ENCODE data around the gene PLEKHA7.

The PLEKHA7 gene

GRCh38 chr11:16856022-16856471 is 158.2 kb downstream of the PLEKHA7 start:
- Histone ChIP-seq H3K4me3 (ENCODE audit: low read depth, low read length) (no peak overlapping the region), H3K36me3 (no peaks in the 10 kb centered on the region), H3K9me3 (no peaks in the 10 kb centered on the region), H3K4me1 (no peaks in the 10 kb centered on the region), H3K27me3 (no peaks in the 10 kb centered on the region)
- TF ChIP-seq CTCF (IDR thresholded peaks at IDR 0.05; ENCODE audit: low read depth, low read length), result no peak
- no peak for DNase-seq

- no peak for DNase-seq
- Histone ChIP-seq H3K4me1 (no peaks in the 10 kb centered on the region), H3K4me3 (ENCODE audit: low read depth, low read length) (no peak overlapping the region), H3K9me3 (no peaks in the 10 kb centered on the region), H3K27me3 (no peaks in the 10 kb centered on the region), H3K36me3 (no peaks in the 10 kb centered on the region)
- no peak for TF ChIP-seq CTCF (IDR thresholded peaks at IDR 0.05; ENCODE audit: low read depth, low read length)
Measured at GRCh38 chr11:16854979-16855378, 159.2 kb downstream of the PLEKHA7 start.

GRCh38 chr11:16853859-16854258 is 160.4 kb downstream of the PLEKHA7 start:
- Histone ChIP-seq H3K27me3 (no peaks in the 10 kb centered on the region), H3K4me1 (no peaks in the 10 kb centered on the region), H3K36me3 (no peaks in the 10 kb centered on the region), H3K4me3 (ENCODE audit: low read depth, low read length) (no peak overlapping the region), H3K9me3 (no peaks in the 10 kb centered on the region)
- TF ChIP-seq CTCF (IDR thresholded peaks at IDR 0.05; ENCODE audit: low read depth, low read length), result no peak
- no peak for DNase-seq

GRCh38 chr11:16853266-16853665 is 160.9 kb downstream of the PLEKHA7 start:
- no peak for DNase-seq
- TF ChIP-seq CTCF (IDR thresholded peaks at IDR 0.05; ENCODE audit: low read depth, low read length), result no peak
- Histone ChIP-seq H3K4me1 (no peaks in the 10 kb centered on the region), H3K9me3 (no peaks in the 10 kb centered on the region), H3K36me3 (no peaks in the 10 kb centered on the region), H3K27me3 (no peaks in the 10 kb centered on the region), H3K4me3 (ENCODE audit: low read depth, low read length) (no peak overlapping the region)

GRCh38 chr11:16846305-16846704 is 167.9 kb downstream of the PLEKHA7 start:
- Histone ChIP-seq H3K4me3 (ENCODE audit: low read depth, low read length) (no peak overlapping the region), H3K4me1 (no peaks in the 10 kb centered on the region), H3K27me3 (no peaks in the 10 kb centered on the region), H3K9me3 (no peaks in the 10 kb centered on the region), H3K36me3 (no peaks in the 10 kb centered on the region)
- TF ChIP-seq CTCF (IDR thresholded peaks at IDR 0.05; ENCODE audit: low read depth, low read length), result no peak
- DNase-seq, result no peak

GRCh38 chr11:16844268-16844771 is 169.9 kb downstream of the PLEKHA7 start:
- H3K4me1 ChIP-seq, result no peaks in the 10 kb centered on the region
- H3K9me3 ChIP-seq, result no peaks in the 10 kb centered on the region
- no peak for DNase-seq
- H3K27me3 ChIP-seq, result no peaks in the 10 kb centered on the region
- no peak overlapping the region for H3K4me3 ChIP-seq (ENCODE audit: low read depth, low read length)
- no peaks in the 10 kb centered on the region for H3K36me3 ChIP-seq
- no peak for TF ChIP-seq CTCF (IDR thresholded peaks at IDR 0.05; ENCODE audit: low read depth, low read length)

All from BE2C (cell line).